ENCODE data around the gene INHBE.
"Not testable (repeated sequence)": the region's sequence is repeated elsewhere in the genome, so short reads cannot be mapped to it uniquely, and the experiment has no call there.

Gene INHBE

GRCh38 chr12:57476993-57477709 is 22.0 kb downstream of the INHBE start:
- no peak for ATAC-seq

DNA sequence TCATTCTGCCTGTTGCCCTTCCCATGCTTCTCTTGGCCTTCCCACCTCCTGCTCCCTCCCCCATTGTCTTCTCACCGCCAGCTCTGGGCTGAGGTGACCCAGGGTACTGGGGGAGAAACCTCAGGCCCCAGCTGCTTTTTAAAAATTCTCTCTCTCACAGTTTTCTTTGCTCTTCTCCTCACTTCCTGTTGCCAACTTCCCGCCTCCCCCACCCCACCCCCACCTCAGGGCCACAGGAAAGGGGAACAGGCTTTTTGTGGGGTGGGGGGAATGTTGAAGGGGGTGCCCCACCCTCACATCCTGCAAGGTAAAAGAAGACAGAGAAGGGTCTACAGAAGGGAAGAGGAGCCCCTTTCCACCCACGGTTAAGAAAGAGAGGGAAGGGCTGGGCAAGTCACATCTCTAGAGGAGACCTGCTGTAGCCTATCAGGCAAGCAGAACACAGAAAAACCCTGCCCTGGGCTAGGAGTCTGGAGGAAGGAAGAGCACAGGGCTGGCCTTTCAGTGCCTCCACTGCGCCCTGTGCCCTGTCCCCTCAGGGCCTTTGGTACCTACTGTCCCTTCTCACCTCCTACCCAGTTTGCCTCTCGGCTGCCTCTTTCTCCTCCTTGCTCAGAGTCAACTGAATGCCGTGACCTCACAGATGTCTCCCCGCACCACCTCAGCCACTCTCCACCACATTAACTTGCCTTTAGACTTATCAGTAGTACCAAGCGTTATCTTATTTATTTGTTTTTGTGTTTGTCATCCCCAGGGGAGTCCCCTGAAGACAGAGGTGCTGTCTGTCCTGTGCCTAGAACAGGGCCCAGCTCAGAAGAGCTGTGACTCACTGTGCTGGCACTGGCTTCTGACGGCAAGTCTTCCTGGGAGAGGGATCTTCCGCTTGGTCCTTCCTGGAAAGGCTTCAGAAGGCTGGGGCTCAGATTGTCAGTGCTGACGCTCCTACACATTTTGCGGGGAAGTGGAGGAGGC is 22.9 kb downstream of the INHBE start:
- ATAC-seq: peak; percentile 67 to 70

DNA sequence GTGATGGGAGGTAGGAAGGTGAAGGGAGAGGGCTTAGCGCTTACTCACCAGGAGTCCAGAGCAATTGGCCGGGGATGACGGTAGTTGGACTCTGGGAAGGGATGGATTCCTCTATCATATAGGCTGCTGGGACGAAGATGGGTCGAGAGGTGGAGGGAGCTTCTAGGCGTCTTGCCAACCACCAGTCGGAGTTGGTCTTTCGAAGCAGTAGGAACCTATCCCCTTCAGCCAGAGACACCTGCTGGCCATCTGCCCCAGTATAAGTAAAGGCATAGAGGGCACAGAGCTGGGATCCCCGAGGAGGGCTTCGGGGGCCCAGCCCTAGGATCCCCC is 23.9 kb downstream of the INHBE start:
- no peak for ATAC-seq

DNA sequence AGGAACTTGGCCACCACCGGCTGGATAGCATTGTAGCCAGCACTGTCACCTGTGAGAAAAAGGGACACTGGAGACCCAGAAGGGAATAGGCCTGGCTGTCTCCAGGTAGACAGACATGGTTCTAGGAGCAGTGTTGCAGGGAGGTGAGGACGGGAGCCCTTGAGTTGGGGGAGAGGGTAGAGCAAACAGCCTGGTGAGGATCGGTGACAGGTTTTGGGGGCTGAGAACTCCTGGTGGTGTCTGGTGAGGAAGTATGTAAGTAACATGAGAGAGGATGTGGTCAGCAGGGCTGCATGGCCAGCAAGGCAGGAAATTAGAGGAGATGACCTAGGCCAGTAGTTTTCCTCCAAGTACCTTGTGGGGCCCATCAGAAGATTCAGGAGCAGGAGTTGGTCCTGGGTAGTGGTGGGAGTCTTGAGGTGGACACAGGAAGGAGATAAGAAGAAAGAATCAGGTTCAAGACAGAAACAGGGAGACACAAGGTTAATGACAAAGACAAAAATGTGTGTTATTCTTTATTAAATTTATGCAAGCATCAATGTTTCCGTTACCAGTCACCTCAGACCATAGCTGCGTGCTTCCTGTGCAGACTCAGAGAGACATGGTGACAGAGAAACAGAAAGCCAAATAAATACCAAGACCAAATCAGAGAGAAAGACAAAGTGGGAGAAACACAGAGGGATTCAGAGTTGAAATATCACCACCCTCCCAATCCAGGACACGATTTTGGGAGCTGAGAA is 24.4 kb downstream of the INHBE start, which contains the start of gene ARHGAP9:
TSS of gene ARHGAP9 (minus strand) at position 491 of the 740 bp plus-strand sequence. CDS start at position 31, 460 bp downstream.
- peak; percentile 69 to 74 for ATAC-seq

- no peak for ATAC-seq
Measured at GRCh38 chr12:57481671-57482070, 26.6 kb downstream of the INHBE start.

- no peak for ATAC-seq
Measured at GRCh38 chr12:57483466-57483865, 28.4 kb downstream of the INHBE start.

DNA sequence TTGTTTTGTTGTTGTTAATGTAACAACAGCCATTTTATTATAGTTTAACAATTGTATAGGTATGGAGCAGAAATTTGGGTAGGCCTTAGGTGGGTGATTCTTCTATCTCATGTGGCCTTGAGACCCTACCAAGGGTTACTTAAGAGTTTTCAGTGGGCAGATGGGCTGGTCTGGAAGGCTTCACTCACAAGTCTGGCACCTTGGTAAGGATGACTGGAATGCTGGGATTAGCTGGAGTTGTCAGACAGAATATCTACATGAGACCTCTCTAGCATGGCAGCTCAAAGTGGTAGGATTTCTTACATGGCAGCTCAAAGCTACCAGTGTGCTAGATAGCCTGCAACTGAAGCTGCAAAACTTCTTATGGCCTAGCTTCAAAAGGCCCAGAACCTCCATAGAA is 30.6 kb downstream of the INHBE start:
- ATAC-seq: no peak

DNA sequence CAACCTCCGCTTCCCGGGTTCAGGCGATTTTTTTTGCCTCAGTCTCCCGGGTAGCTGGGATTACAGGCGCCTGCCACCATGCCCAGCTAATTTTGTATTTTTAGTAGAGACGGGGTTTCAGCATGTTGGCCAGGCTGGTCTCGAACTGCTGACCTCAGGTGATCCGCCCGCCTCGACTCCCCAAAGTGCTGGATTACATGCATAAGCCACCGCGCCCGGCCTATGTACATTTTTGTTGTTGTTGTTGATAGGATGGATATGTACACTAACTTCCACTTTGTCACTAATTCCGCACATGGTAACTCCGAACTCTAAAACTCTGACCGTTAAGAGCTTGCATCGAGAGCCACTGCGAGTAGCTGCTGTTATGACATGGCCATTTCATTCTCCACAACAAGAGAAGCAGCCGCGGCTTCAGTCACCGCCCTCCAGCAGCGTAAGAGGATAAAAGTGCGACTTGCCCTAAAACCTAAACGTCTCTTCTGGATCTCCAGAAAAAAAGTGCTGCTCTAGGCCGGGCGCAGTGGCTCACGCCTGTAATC is 32.0 kb downstream of the INHBE start:
- ATAC-seq: no peak

- peak; percentile 98 to 99 for ATAC-seq
Measured at GRCh38 chr12:57487597-57488401, 32.7 kb downstream of the INHBE start, which contains the start of gene MARS1. TSS of gene MARS1 (plus strand) at chr12:57488068. CDS start at chr12:57488091, 23 bp downstream.

GRCh38 chr12:57488402-57489156 is 33.5 kb downstream of the INHBE start:
- no peak for ATAC-seq

DNA sequence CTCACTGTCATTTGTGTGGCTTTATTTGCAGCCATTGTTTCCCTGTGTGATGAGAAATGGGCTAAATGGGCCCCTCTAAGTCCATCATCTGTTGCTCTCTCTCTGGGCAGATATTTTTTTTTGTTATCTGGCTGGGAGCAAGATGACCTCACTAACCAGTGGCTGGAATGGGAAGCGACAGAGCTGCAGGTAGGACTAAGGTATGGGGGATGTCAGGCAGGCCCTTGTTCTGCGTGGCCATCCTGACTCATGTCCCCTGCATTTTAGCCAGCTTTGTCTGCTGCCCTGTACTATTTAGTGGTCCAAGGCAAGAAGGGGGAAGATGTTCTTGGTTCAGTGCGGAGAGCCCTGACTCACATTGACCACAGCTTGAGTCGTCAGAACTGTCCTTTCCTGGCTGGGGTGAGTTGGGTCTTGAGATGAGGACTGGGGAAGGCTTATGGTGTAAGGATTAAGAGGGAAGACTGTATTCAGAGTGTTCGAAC is 34.1 kb downstream of the INHBE start:
- no peak for ATAC-seq

DNA sequence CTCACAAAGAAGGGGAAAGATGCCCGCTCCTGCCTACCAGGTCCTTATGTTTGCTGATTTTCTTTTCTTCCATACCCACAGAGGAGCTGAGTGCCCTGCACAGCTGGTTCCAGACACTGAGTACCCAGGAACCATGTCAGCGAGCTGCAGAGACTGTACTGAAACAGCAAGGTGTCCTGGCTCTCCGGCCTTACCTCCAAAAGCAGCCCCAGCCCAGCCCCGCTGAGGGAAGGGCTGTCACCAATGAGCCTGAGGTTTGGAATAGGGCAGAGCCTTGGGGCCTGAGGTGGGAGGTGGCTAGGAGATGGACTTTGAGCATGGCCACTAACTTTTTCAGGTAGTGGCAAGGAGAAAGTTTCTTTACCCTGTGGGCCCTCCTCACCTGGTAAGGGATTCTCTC is 35.0 kb downstream of the INHBE start:
- ATAC-seq: no peak

GRCh38 chr12:57491393-57492280 is 36.5 kb downstream of the INHBE start:
- no peak for ATAC-seq

- not testable (repeated sequence) for ATAC-seq
Measured at GRCh38 chr12:57495051-57495701, 40.1 kb downstream of the INHBE start.

DNA sequence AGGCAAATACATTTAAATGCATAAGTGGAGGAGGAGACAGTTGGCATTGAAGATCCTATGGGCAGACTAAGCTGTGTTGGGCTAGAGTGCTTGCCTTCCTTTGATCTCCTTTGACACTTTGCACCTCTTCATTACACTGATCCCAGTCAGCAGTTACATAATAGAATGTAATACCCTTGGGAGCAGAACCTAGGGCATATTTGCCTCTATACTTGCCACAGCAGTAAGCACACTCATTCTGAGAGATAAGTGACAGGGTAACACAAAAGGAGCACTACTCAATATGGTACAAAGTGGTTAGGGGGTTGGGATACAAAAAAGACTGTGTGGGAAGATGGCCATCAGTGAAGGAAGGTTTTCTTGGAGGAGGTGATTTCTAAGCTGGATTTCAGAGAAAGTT is 41.7 kb downstream of the INHBE start:
- ATAC-seq: no peak

- no peak for ATAC-seq
Measured at GRCh38 chr12:57497223-57498131, 42.4 kb downstream of the INHBE start.

DNA sequence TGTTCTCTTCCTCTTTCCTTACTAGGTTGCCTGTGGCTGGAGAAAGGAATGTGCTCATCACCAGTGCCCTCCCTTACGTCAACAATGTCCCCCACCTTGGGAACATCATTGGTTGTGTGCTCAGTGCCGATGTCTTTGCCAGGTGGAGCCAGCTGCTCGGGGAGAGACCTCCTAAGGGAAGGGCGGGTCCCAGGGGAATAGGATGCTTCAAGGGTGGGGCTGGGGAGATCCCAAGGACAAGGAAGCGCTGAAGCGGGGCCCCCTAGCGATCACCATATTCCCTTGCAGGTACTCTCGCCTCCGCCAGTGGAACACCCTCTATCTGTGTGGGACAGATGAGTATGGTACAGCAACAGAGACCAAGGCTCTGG is 43.0 kb downstream of the INHBE start:
- ATAC-seq: no peak

DNA sequence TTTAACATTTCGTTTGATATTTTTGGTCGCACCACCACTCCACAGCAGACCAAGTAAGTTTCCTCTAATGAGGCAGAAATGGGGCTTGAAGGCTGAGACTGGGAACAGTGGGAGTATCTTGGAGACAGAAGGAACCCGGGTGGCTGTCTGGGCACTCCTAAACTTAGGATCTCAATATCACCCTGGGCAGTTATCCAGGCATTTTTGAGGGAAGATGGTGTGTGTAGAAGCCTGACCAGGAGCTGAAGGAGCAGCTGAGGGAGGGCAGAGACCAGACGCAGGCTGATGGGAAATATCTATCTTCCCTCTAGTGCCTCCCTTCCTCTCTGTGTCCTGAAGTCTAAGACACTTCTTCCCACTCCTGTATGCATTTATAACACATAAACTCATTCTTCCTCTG is 43.5 kb downstream of the INHBE start:
- ATAC-seq: no peak
